ENCODE data around the gene PIAS1. TPM values are rescaled to one million over a fixed set of nuclear protein-coding genes. Genes with fewer than 3 reads are reported as not detected.
"Not testable (repeated sequence)": the region's sequence is repeated elsewhere in the genome, so short reads cannot be mapped to it uniquely, and the experiment has no call there.

Gene PIAS1
- total RNA-seq, 6 donors from 2014 or later, result 44.7 to 114 (median 64.3) TPM

DNA sequence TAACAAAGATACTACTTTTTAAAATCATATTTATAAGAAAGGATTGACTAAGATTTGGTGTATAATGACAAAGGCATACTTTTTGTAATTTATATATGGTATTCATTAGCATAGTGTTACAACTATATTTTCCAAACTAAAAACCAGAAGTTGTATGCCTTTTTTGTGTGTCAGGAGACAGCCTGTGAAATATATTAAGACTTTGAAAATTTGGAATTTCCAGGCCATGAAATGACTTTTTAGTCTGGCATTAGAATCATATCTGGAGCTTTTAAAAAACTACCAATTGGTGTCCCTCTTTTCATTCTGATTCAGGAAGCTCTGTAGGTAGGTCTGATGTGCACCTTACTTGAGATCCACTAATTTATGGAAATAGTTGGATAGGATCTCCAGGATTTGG lies 109.1 kb downstream of the PIAS1 start:
- ATAC-seq (ENCODE audit: low FRiP score in 2 of 2) (no peak), DNase-seq (no peak)
- Histone ChIP-seq H3K27ac (no peak overlapping the region), H3K36me3 (peaks cover 0 to 53% (median 15%) of the 10 kb centered on the region in 4 donors), H3K4me1 (peaks cover 0 to 2% (median 0%) of the 10 kb centered on the region in 4 donors), H3K27me3 (no peaks in the 10 kb centered on the region), H3K4me3 (no peak overlapping the region), H3K9me3 (no peaks in the 10 kb centered on the region)
- no peak for TF ChIP-seq POLR2AphosphoS5 (IDR thresholded peaks at IDR 0.05)
- TF ChIP-seq, protein P1, sequence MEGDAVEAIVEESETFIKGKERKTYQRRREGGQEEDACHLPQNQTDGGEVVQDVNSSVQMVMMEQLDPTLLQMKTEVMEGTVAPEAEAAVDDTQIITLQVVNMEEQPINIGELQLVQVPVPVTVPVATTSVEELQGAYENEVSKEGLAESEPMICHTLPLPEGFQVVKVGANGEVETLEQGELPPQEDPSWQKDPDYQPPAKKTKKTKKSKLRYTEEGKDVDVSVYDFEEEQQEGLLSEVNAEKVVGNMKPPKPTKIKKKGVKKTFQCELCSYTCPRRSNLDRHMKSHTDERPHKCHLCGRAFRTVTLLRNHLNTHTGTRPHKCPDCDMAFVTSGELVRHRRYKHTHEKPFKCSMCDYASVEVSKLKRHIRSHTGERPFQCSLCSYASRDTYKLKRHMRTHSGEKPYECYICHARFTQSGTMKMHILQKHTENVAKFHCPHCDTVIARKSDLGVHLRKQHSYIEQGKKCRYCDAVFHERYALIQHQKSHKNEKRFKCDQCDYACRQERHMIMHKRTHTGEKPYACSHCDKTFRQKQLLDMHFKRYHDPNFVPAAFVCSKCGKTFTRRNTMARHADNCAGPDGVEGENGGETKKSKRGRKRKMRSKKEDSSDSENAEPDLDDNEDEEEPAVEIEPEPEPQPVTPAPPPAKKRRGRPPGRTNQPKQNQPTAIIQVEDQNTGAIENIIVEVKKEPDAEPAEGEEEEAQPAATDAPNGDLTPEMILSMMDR (IDR thresholded peaks at IDR 0.05), result no peak
- TF ChIP-seq EP300 (IDR thresholded peaks at IDR 0.05), result no peak

DNA sequence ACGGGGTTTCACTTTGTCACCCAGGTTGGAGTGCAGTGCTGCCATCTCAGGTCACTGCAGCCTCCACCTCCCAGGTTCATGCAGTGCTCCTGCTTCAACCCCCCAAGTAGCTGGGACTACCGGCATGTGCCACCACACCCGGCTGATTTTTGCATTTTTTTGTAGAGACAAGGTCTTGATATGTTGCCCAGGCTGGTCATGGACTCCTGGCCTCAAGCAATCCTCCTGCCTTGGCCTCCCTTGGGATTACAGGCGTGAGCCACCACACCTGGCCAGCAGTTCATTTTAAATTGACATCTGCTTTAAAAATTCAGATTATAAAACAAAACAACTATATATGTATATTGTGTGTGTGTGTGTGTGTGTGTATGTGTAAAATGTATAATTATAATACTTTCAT lies 112.7 kb downstream of the PIAS1 start:
- peaks cover 0 to 36% (median 15%) of the 10 kb centered on the region in 4 donors for H3K36me3 ChIP-seq
- DNase-seq, result no peak
- H3K4me3 ChIP-seq, result no peak overlapping the region
- no peak for ATAC-seq (ENCODE audit: low FRiP score in 2 of 2)
- no peaks in the 10 kb centered on the region for H3K27me3 ChIP-seq
- no peaks in the 10 kb centered on the region for H3K4me1 ChIP-seq
- no peak overlapping the region for H3K27ac ChIP-seq
- TF ChIP-seq, protein P1 (IDR thresholded peaks at IDR 0.05), result no peak
- TF ChIP-seq POLR2A (IDR thresholded peaks at IDR 0.05) (no peak), EP300 (IDR thresholded peaks at IDR 0.05) (no peak), POLR2AphosphoS5 (IDR thresholded peaks at IDR 0.05) (no peak)
- H3K9me3 ChIP-seq, result no peaks in the 10 kb centered on the region
- 90 to 98% methylated on average over 4 of the region's 4 CpGs for WGBS, 2 donors

DNA sequence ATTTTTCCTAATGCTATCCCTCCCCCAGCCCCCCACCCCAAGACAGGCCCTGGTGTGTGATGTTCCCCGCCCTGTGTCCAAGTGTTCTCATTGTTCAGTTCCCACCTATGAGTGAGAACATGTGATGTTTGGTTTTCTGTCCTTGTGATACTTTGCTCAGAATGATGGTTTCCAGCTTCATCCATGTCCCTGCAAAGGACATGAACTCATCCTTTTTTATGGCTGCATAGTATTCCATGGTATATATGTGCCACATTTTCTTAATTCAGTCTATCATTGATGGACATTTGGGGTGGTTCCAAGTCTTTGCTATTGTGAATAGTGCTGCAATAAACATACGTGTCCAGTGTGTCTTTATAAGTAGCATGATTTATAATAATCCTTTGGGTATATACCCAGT lies 117.9 kb downstream of the PIAS1 start:
- not testable (repeated sequence) for H3K4me3 ChIP-seq; DNase-seq; H3K27ac ChIP-seq; H3K27me3 ChIP-seq; H3K9me3 ChIP-seq; ATAC-seq (ENCODE audit: low FRiP score in 2 of 2); H3K4me1 ChIP-seq
- H3K36me3 ChIP-seq, result peaks cover 4 to 41% (median 13%) of the 10 kb centered on the region in 4 donors
- WGBS, 2 donors, result 79 to 100% methylated on average over 2 of the region's 2 CpGs

DNA sequence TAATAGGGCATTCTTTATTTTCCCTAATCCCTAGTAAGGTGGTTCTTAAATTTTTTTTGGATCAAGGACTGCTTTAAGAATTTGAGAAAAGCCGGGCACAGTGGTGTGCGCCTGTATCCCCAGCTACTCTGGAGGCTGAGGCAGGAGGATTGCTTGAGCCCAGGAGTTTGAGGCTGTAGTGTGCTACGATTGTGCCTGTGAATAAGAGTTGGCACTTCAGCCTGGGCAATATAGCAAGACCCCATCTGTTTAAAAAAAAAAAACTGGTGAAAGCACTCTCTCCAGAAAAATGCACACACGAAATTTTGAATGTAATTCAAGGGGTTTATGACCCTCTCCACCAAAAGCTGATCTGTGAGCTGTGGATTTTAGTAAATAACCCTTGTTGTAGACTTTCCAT lies 119.0 kb downstream of the PIAS1 start:
- peaks cover 4 to 46% (median 16%) of the 10 kb centered on the region in 4 donors for H3K36me3 ChIP-seq
- TF ChIP-seq EP300 (IDR thresholded peaks at IDR 0.05) (no peak), POLR2AphosphoS5 (IDR thresholded peaks at IDR 0.05) (no peak), POLR2A (IDR thresholded peaks at IDR 0.05) (no peak)
- TF ChIP-seq, protein P1 (IDR thresholded peaks at IDR 0.05), result no peak
- H3K9me3 ChIP-seq, result no peaks in the 10 kb centered on the region
- H3K4me1 ChIP-seq, result peaks cover 0 to 2% (median 0%) of the 10 kb centered on the region in 4 donors
- DNase-seq, result no peak
- ATAC-seq (ENCODE audit: low FRiP score in 2 of 2), result no peak
- H3K27ac ChIP-seq, result no peak overlapping the region
- no peaks in the 10 kb centered on the region for H3K27me3 ChIP-seq
- H3K4me3 ChIP-seq, result no peak overlapping the region
- 95 to 99% methylated on average over 4 of the region's 4 CpGs for WGBS, 2 donors

DNA sequence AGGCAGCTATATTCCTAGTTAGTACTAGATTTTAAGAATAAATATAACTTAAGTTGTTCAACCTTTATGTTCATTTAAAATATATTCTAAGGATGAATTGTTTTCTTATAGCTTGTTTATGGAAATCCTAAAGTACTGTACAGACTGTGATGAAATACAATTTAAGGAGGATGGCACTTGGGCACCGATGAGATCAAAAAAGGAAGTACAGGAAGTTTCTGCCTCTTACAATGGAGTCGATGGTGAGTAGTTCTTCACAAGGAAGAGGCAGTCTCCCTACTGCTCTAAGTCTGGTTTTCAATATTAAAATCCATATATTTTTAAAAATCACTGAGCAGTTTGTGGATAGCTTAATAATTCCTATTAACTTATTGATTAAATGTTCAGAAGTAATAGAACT lies 121.4 kb downstream of the PIAS1 start:
- H3K27me3 ChIP-seq, result no peaks in the 10 kb centered on the region
- H3K27ac ChIP-seq, result no peak overlapping the region
- WGBS, 2 donors, result 31 to 37% methylated on average over 2 of the region's 2 CpGs
- no peak overlapping the region for H3K4me3 ChIP-seq
- H3K4me1 ChIP-seq, result peaks cover 0 to 2% (median 0%) of the 10 kb centered on the region in 4 donors
- DNase-seq (no peak), ATAC-seq (ENCODE audit: low FRiP score in 2 of 2) (peak in 1 of 2 donors; percentile 43)
- peaks cover 4 to 55% (median 15%) of the 10 kb centered on the region in 4 donors for H3K36me3 ChIP-seq
- TF ChIP-seq, protein P1 (IDR thresholded peaks at IDR 0.05), result no peak
- TF ChIP-seq POLR2A (IDR thresholded peaks at IDR 0.05), result no peak
- TF ChIP-seq EP300 (IDR thresholded peaks at IDR 0.05), result no peak
- TF ChIP-seq POLR2AphosphoS5 (IDR thresholded peaks at IDR 0.05), result no peak
- no peaks in the 10 kb centered on the region for H3K9me3 ChIP-seq
